Measurements from ENCODE around the gene ELP1. TPM values are rescaled to one million over a fixed set of nuclear protein-coding genes. Genes with fewer than 3 reads are reported as not detected.
A peak's percentile ranks its signal among the peaks of the same experiment; 100 is the strongest.

ELP1 gene
- total and polyA plus RNA-seq, 2 donors from 2014 or later = 12.9 to 25.2 TPM

DNA sequence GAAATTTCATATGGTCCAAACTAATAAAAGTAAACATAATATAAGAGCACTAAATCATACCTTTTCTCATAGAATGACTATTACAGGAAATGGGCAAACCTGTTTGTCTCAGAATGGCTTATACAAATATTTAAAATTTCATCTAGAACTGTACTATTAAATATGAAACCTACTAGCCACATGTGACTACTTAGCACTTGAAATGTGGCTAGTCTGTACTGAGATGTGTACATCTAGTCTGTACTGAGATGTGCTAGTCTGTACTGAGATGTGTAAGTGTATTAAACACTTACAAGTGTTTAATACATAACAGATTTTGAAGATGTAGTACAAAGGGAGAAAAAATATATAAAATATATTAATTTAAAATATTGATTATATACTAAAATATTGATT is 22.7 kb upstream of the ELP1 start:
- H3K4me1 ChIP-seq (ENCODE audit: control insufficient read depth in 2 of 3, insufficient read depth in 2 of 3, low read depth in 1 of 3, low read length in 3 of 3) = no peaks in the 10 kb centered on the region
- no peak overlapping the region for H3K4me3 ChIP-seq (ENCODE audit: low read length in 3 of 3)
- H3K9me3 ChIP-seq (ENCODE audit: control insufficient read depth in 2 of 3, insufficient read depth in 1 of 3, low read length in 3 of 3) = no peaks in the 10 kb centered on the region
- no peak overlapping the region for H3K9ac ChIP-seq (ENCODE audit: low read length in 3 of 3)
- DNase-seq = no peak
- intact Hi-C loops (cut with DNase I) = no loop called here
- H3K27ac ChIP-seq (ENCODE audit: low read depth in 2 of 2, low read length in 2 of 2) = no peak overlapping the region
- no peaks in the 10 kb centered on the region for H3K27me3 ChIP-seq (ENCODE audit: control insufficient read depth, insufficient read depth, low read length)
- H3K36me3 ChIP-seq (ENCODE audit: control insufficient read depth in 2 of 3, insufficient read depth in 3 of 3, low read length in 3 of 3) = peaks cover 0 to 6% (median under 1%) of the 10 kb centered on the region in 3 donors
- no peak for FAIRE-seq
- TF ChIP-seq, protein P1, sequence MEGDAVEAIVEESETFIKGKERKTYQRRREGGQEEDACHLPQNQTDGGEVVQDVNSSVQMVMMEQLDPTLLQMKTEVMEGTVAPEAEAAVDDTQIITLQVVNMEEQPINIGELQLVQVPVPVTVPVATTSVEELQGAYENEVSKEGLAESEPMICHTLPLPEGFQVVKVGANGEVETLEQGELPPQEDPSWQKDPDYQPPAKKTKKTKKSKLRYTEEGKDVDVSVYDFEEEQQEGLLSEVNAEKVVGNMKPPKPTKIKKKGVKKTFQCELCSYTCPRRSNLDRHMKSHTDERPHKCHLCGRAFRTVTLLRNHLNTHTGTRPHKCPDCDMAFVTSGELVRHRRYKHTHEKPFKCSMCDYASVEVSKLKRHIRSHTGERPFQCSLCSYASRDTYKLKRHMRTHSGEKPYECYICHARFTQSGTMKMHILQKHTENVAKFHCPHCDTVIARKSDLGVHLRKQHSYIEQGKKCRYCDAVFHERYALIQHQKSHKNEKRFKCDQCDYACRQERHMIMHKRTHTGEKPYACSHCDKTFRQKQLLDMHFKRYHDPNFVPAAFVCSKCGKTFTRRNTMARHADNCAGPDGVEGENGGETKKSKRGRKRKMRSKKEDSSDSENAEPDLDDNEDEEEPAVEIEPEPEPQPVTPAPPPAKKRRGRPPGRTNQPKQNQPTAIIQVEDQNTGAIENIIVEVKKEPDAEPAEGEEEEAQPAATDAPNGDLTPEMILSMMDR (IDR thresholded peaks at IDR 0.05; ENCODE audit: borderline replicate concordance, extremely low read depth, insufficient read depth) = no peak

GRCh38 chr9:108956022-108956630 is 22.2 kb upstream of the ELP1 start:
- FAIRE-seq = no peak
- peaks cover 0 to 7% (median 2%) of the 10 kb centered on the region in 3 donors for H3K36me3 ChIP-seq (ENCODE audit: control insufficient read depth in 2 of 3, insufficient read depth in 3 of 3, low read length in 3 of 3)

GRCh38 chr9:108953983-108954574 is 20.2 kb upstream of the ELP1 start:
- H3K9ac ChIP-seq (ENCODE audit: low read length in 3 of 3) = peak overlapping the region in 1 of 3 donors; percentile 1
- H3K27me3 ChIP-seq (ENCODE audit: control insufficient read depth, insufficient read depth, low read length) = no peaks in the 10 kb centered on the region
- DNase-seq = peak in 2 of 5 donors; percentile 60 to 67
- intact Hi-C loops (cut with DNase I) = no loop called here
- peak overlapping the region in 1 of 2 donors; percentile 11 for H3K27ac ChIP-seq (ENCODE audit: low read depth in 2 of 2, low read length in 2 of 2)
- TF ChIP-seq, protein P1 (IDR thresholded peaks at IDR 0.05; ENCODE audit: borderline replicate concordance, extremely low read depth, insufficient read depth) = peak; percentile 57
- H3K36me3 ChIP-seq (ENCODE audit: control insufficient read depth in 2 of 3, insufficient read depth in 3 of 3, low read length in 3 of 3) = peaks cover 0 to 7% (median 2%) of the 10 kb centered on the region in 3 donors
- no peaks in the 10 kb centered on the region for H3K9me3 ChIP-seq (ENCODE audit: control insufficient read depth in 2 of 3, insufficient read depth in 1 of 3, low read length in 3 of 3)
- H3K4me3 ChIP-seq (ENCODE audit: low read length in 3 of 3) = no peak overlapping the region
- H3K4me1 ChIP-seq (ENCODE audit: control insufficient read depth in 2 of 3, insufficient read depth in 2 of 3, low read depth in 1 of 3, low read length in 3 of 3) = no peaks in the 10 kb centered on the region
- FAIRE-seq = peak; percentile 97

More at GRCh38 chr9:108956022-108956630, 22.2 kb upstream of the ELP1 start:
- H3K27ac ChIP-seq (ENCODE audit: low read depth in 2 of 2, low read length in 2 of 2) = no peak overlapping the region
- no peak overlapping the region for H3K9ac ChIP-seq (ENCODE audit: low read length in 3 of 3)
- no peaks in the 10 kb centered on the region for H3K4me1 ChIP-seq (ENCODE audit: control insufficient read depth in 2 of 3, insufficient read depth in 2 of 3, low read depth in 1 of 3, low read length in 3 of 3)
- intact Hi-C loops (cut with DNase I) = no loop called here
- H3K4me3 ChIP-seq (ENCODE audit: low read length in 3 of 3) = no peak overlapping the region
- TF ChIP-seq, protein P1 (IDR thresholded peaks at IDR 0.05; ENCODE audit: borderline replicate concordance, extremely low read depth, insufficient read depth) = no peak
- H3K27me3 ChIP-seq (ENCODE audit: control insufficient read depth, insufficient read depth, low read length) = no peaks in the 10 kb centered on the region
- no peaks in the 10 kb centered on the region for H3K9me3 ChIP-seq (ENCODE audit: control insufficient read depth in 2 of 3, insufficient read depth in 1 of 3, low read length in 3 of 3)
- peak in 2 of 5 donors; percentile 12 to 34 for DNase-seq

Data from kidney (tissue), 14 donors.